HG03558 (cell line): ENCODE measurements around the gene ELL3.
"Not testable (repeated sequence)": the region's sequence is repeated elsewhere in the genome, so short reads cannot be mapped to it uniquely, and the experiment has no call there.

Experiments
- ATAC-seq: cut with Tn5 transposase; IDR thresholded peaks from one replicate; pipeline ENCODE4 v1.9.1; 2021; ENCODE audit warnings: moderate number of reproducible peaks; ENCODE audit not compliant: unreplicated experiment; ENCODE audit errors: extremely low read depth

ELL3 gene

GRCh38 chr15:43735416-43735815, 41.4 kb downstream of the ELL3 start:
- ATAC-seq: no peak

- ATAC-seq: not testable (repeated sequence)
Observed at GRCh38 chr15:43728053-43728725, 48.6 kb downstream of the ELL3 start.

GRCh38 chr15:43726306-43726705, 50.5 kb downstream of the ELL3 start:
- not testable (repeated sequence) for ATAC-seq

- ATAC-seq: no peak
Observed at GRCh38 chr15:43723151-43723550, 53.6 kb downstream of the ELL3 start.
